GM12873 (cell line): ENCODE measurements around the gene JAKMIP2.

Experiments
- CTCF ChIP-seq: IDR thresholded peaks from 2 replicates; pipeline ENCODE4 v1.5.1; 2012; ENCODE audit warnings: low read depth, mild to moderate bottlenecking, moderate library complexity, low read length, control low read depth; ENCODE audit not compliant: insufficient read depth; ENCODE audit errors: missing control alignments

Gene JAKMIP2

DNA sequence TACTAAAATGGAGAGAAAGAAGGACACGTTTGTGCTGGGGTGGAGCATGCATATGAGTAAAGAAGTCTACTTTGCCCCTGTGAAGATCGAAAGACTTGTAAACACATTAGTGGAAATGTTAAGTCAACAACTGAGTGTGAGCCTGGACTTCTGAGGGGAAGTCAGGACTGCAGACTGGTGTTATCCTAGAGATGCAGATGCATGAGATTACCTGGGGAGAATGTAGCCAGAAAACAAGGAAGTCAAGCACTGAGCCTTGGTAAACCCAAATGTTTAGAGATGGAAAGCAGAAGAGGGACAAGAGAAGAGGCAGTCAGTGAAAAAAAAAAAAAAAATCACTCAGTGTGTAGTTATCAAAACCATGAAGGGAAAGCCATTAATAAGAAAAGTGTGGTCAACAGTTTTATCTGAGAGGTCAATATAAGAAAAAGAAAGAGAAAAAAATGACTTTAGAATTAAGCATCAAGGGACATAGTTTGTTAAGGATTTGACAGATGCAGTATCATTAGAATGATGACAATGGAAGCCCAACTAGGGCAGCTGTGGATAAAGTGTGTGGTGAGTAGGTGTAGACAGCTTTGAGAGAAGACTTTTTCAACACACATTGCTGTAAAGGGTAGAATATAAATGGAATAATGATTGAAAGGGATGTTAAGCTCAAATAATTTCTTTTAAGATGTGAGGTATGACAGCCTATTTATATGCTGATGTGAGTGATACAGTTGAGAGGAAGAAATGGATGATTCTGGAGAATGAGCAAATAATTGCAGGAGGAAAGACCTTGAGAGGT, 22.2 kb downstream of the JAKMIP2 start:
- TF ChIP-seq CTCF = no peak

- no peak for TF ChIP-seq CTCF
These were observed 23.1 kb downstream of the JAKMIP2 start for GRCh38 chr5:147759441-147759840.

DNA sequence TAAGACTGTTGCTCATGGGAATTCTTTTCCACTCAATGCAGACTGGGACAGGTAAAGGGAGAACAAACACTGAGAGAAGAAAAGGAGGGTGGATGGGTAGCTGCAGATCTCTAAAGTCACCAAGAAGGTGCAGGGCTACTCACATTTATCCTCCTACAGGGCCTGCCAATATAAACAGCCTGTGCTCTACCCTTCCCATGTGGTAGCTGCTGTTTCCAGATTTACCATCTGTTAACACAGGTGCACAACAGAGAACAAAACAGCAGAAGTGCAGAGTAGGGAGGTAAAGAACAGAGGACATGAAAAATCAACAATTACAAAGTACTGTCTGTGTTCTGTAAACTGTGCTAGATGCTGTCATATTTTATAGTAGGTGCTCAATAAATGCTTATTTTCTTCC, 26.0 kb downstream of the JAKMIP2 start:
- no peak for TF ChIP-seq CTCF

- TF ChIP-seq CTCF = no peak
These were observed 28.0 kb downstream of the JAKMIP2 start for GRCh38 chr5:147754372-147755122.

- TF ChIP-seq CTCF = no peak
These were observed 28.8 kb downstream of the JAKMIP2 start for GRCh38 chr5:147753765-147754164.

DNA sequence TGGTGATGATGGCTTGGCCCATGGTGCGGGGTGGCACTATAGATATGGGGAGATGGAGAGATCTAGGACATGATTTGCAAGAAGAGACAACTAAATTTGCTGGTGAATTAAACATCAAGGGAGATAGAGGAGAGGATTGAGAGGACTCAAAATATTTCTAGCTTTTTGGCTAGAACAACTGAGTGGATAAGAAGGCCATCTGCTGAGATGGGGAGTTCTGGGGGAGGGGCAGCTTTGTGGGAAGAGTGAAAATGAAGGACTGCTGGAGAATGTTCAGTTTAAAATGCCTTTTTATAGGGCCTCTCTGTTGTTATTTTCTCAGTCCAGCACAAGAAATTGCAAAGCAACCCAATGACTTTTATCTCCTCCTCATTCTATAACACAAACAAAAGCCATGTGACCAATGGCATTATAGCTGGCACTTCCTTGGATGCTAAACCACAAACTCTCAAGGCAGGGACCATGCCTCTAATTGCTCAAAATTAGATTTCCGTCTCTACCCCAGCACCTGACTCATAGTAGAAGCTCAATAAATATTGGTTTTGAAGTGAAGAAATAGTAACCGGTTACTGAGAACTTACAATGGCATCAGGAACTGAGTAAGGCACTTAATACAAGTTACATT, 29.8 kb downstream of the JAKMIP2 start:
- no peak for TF ChIP-seq CTCF

DNA sequence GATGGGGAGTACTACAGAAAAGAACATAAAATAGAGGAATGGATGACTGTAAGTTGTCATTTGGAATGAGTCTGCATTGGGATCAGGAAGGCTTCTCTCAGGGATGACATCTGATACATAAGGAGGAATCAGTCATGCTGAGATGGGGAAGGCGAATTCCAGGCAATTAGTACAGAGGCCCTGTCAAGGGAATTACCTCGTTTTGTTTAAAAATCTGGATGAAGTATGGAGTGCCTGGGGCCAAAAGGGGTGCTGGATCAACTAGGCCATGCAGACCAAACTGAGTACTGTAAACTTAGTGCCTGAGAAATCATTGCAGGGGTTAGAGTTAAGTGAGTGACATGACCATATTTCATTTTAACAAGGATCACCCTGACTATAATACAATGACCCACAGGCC, 30.5 kb downstream of the JAKMIP2 start:
- TF ChIP-seq CTCF = no peak
